PFSK-1 (cell line): ENCODE measurements around the gene SFPQ. TPM values are rescaled to one million over a fixed set of nuclear protein-coding genes. Genes with fewer than 3 reads are reported as not detected.

Source experiments
- FOXP2 ChIP-seq: optimal IDR thresholded peaks from 2 replicates; pipeline ENCODE3; 2011; ENCODE audit warnings: borderline replicate concordance, control low read depth, inconsistent platforms; ENCODE audit not compliant: insufficient read depth; ENCODE audit errors: extremely low read length, extremely low read depth
- POLR2AphosphoS5 ChIP-seq: IDR thresholded peaks from 2 replicates; pipeline ENCODE4 v1.6.1; 2012; ENCODE audit warnings: low read depth, mild to moderate bottlenecking, control low read depth, low read length, moderate library complexity
- REST ChIP-seq, 2 experiments: IDR thresholded peaks; 2 replicates each; pipeline versions ENCODE4 v1.6.1 to v1.8.0; 2011 to 2012; ENCODE audit warnings: low read depth in 2 of 2, low read length in 2 of 2, control low read depth in 1 of 2, inconsistent platforms in 1 of 2, mild to moderate bottlenecking in 1 of 2, moderate library complexity in 1 of 2; ENCODE audit not compliant: insufficient read depth in 1 of 2
- SIN3A ChIP-seq: IDR thresholded peaks from 2 replicates; pipeline ENCODE4 v1.6.1; 2012; ENCODE audit warnings: mild to moderate bottlenecking, low read length, moderate library complexity, borderline replicate concordance; ENCODE audit not compliant: insufficient read depth
- TAF1 ChIP-seq: IDR thresholded peaks from 2 replicates; pipeline ENCODE4 v1.6.1; 2012; ENCODE audit warnings: low read length, control low read depth, borderline replicate concordance; ENCODE audit not compliant: insufficient read depth
- polyA plus RNA-seq: library from polyadenylated mRNA; unstranded; fragments of >200 nt; gene quantifications from one replicate; pipeline ENCODE4 v1.2.1, GENCODE V29; 2012; ENCODE audit warnings: low read depth, missing spikeins; ENCODE audit not compliant: insufficient read length

Gene SFPQ
- polyA plus RNA-seq = 129 TPM

- TF ChIP-seq FOXP2 (peak; percentile 27), SIN3A (peak; percentile 33; the same call in 1 of the 2 replicates), TAF1 (peak; percentile 98), REST (IDR thresholded peaks at IDR 0.05; ENCODE audit: insufficient read depth in 1 of 2, low read depth in 2 of 2, low read length in 2 of 2) (0 out of 4 replicates have a peak, but pooled peaks of 1 of the 2 experiments have one; percentile 39), POLR2AphosphoS5 (peak; percentile 96)
Measured at GRCh38 chr1:35192853-35193664, at the start of gene SFPQ. Gene SFPQ, minus strand, starts transcription at chr1:35193145. Its CDS starts 96 bp downstream, at chr1:35193049.

GRCh38 chr1:35231287-35231686 is 38.3 kb upstream of the SFPQ start:
- TF ChIP-seq FOXP2 = no peak
- no peak for TF ChIP-seq POLR2AphosphoS5
- TF ChIP-seq TAF1 = no peak
- TF ChIP-seq SIN3A = no peak
- TF ChIP-seq REST (IDR thresholded peaks at IDR 0.05; ENCODE audit: insufficient read depth in 1 of 2, low read depth in 2 of 2, low read length in 2 of 2) = no peak

- no peak for TF ChIP-seq FOXP2
- no peak for TF ChIP-seq POLR2AphosphoS5
- TF ChIP-seq TAF1 = no peak
- no peak for TF ChIP-seq REST (IDR thresholded peaks at IDR 0.05; ENCODE audit: insufficient read depth in 1 of 2, low read depth in 2 of 2, low read length in 2 of 2)
- no peak for TF ChIP-seq SIN3A
Measured at GRCh38 chr1:35229587-35230360, 36.8 kb upstream of the SFPQ start.

GRCh38 chr1:35226546-35226945 is 33.6 kb upstream of the SFPQ start:
- TF ChIP-seq POLR2AphosphoS5 = no peak
- TF ChIP-seq REST (IDR thresholded peaks at IDR 0.05; ENCODE audit: insufficient read depth in 1 of 2, low read depth in 2 of 2, low read length in 2 of 2) = no peak
- TF ChIP-seq TAF1 = no peak
- no peak for TF ChIP-seq SIN3A
